HepG2 (cell line): ENCODE measurements around the gene ZNF444. TPM values are rescaled to one million over a fixed set of nuclear protein-coding genes. Genes with fewer than 3 reads are reported as not detected.

ENCODE experiments used
- ATAC-seq: fragments of 200-7000 bp; cut with Tn5 transposase; 3 replicates; pipeline ENCODE4 v1.9.1; 2020; ENCODE audit warnings: mild to moderate bottlenecking, moderate library complexity
- BruUV-seq: library from RNA; stranded (reverse); fragments of 400-500 nt; replicated peaks from 2 replicates; lab custom pipeline; 2021; lab: Mats Ljungman, UMichigan
- CTCF ChIA-PET: fragments of 300-600 bp; formaldehyde crosslinking; extraction: SDS; loops from one replicate; lab custom pipeline; 2021; ENCODE audit warnings: low total read pairs, inconsistent platforms, low intra/inter-chr PET ratio; lab: Yijun Ruan, JAX
- POLR2A ChIA-PET: fragments of 350-600 bp; sonication (Branson Sonifier 250); formaldehyde crosslinking; loops from one replicate; lab custom pipeline; 2020; ENCODE audit warnings: antibody characterized with exemption, inconsistent platforms; lab: Yijun Ruan, JAX
- DNase-seq: peaks from one replicate; pipeline ENCODE4 v3.0.0-alpha.2; 2015; ENCODE audit warnings: low spot score
- FAIRE-seq: peaks from 3 replicates; lab custom pipeline; 2011; peaks lifted over from hg19 to GRCh38; lab: Jason Lieb, UNC
- H2AFZ ChIP-seq: one replicate; pipeline ENCODE4 v1.6.1; 2011; ENCODE audit warnings: low read length, inconsistent platforms
- H3K27ac ChIP-seq: fragments of 300-600 bp; 3 replicates; pipeline ENCODE4 v1.8.0; 2011; ENCODE audit warnings: mixed run types, mild to moderate bottlenecking, mixed read lengths, low read length, inconsistent platforms; ENCODE audit not compliant: insufficient read depth; ENCODE audit errors: extremely low read length
- H3K27me3 ChIP-seq, 2 experiments: fragments of 200-600 bp in 1 of 2; 2 replicates in 1 of 2; 3 replicates in 1 of 2; pipeline versions ENCODE4 v1.6.0 to v1.8.0; 2011; ENCODE audit warnings: low read length in 2 of 2, mild to moderate bottlenecking in 2 of 2, moderate library complexity in 2 of 2, inconsistent platforms in 1 of 2; ENCODE audit not compliant: insufficient read depth in 2 of 2, control insufficient read depth in 1 of 2
- H3K36me3 ChIP-seq, 2 experiments: fragments of 200-600 bp in 1 of 2; replicated peaks in 1 of 2; 2 replicates in 1 of 2; 3 replicates in 1 of 2; pipeline versions ENCODE4 v1.5.1 to v1.8.0; 2011; ENCODE audit warnings: low read length in 2 of 2, inconsistent platforms in 1 of 2; ENCODE audit not compliant: insufficient read depth in 2 of 2, control insufficient read depth in 1 of 2
- H3K4me1 ChIP-seq: 2 replicates; pipeline ENCODE4 v1.5.1; 2012; ENCODE audit warnings: low read length, inconsistent platforms; ENCODE audit not compliant: insufficient read depth
- H3K4me2 ChIP-seq: 2 replicates; pipeline ENCODE4 v1.6.0; 2011; ENCODE audit warnings: low read depth, low read length, inconsistent platforms
- H3K4me3 ChIP-seq, 3 experiments: fragments of 200-600 bp in 1 of 3; sonication (generic), shearing (Covaris generic) in 1 of 3; replicated peaks in 1 of 3; 2 replicates each; pipeline ENCODE4 v1.5.1; 2011 to 2016; ENCODE audit warnings: low read length in 3 of 3, inconsistent platforms in 2 of 3, low read depth in 2 of 3, mild to moderate bottlenecking in 2 of 3, control low read depth in 1 of 3, mixed read lengths in 1 of 3; ENCODE audit not compliant: insufficient read depth in 1 of 3
- H3K79me2 ChIP-seq: one replicate; pipeline ENCODE4 v1.6.1; 2011; ENCODE audit warnings: low read length, inconsistent platforms; ENCODE audit not compliant: insufficient read depth
- H3K9ac ChIP-seq: 2 replicates; pipeline ENCODE4 v1.6.0; 2011; ENCODE audit warnings: mild to moderate bottlenecking, low read depth, low read length, inconsistent platforms; ENCODE audit not compliant: insufficient read depth
- H3K9me3 ChIP-seq: 2 replicates; pipeline ENCODE4 v1.5.1; 2012; ENCODE audit warnings: mild to moderate bottlenecking, low read length
- H4K20me1 ChIP-seq: 2 replicates; pipeline ENCODE4 v1.6.0; 2011; ENCODE audit warnings: inconsistent platforms, mild to moderate bottlenecking, low read length, moderate library complexity; ENCODE audit not compliant: insufficient read depth
- EZH2 ChIP-seq: conservative IDR thresholded peaks from 2 replicates; pipeline ENCODE4 v1.6.1; 2012; ENCODE audit warnings: mild to moderate bottlenecking, low read depth, low read length, moderate library complexity
- HDAC1 ChIP-seq: sonication (generic); formaldehyde crosslinking; IDR thresholded peaks from 2 replicates; pipeline ENCODE4 v1.5.1; 2020; ENCODE audit warnings: mild to moderate bottlenecking, missing genetic modification reagents
- KDM5A ChIP-seq: fragments of 200-600 bp; sonication (generic); IDR thresholded peaks from 2 replicates; pipeline ENCODE4 v1.7.0; 2018; ENCODE audit warnings: antibody characterized with exemption, mild to moderate bottlenecking, low read length, borderline replicate concordance
- NCOA2 ChIP-seq: sonication (generic); formaldehyde crosslinking; IDR thresholded peaks from 2 replicates; pipeline ENCODE4 v1.8.0; 2022; ENCODE audit warnings: inconsistent platforms
- RXRB ChIP-seq: IDR thresholded peaks from 2 replicates; pipeline ENCODE4 v1.6.1; 2016; ENCODE audit warnings: borderline replicate concordance, missing genetic modification reagents, missing compliant biosample characterization
- ZMYM3 ChIP-seq: sonication (generic); formaldehyde crosslinking; IDR thresholded peaks from 2 replicates; pipeline ENCODE4 v1.5.1; 2020; ENCODE audit warnings: mild to moderate bottlenecking, missing genetic modification reagents
- ZNF33B ChIP-seq: sonication (generic); formaldehyde crosslinking; IDR thresholded peaks from 2 replicates; pipeline ENCODE4 v1.5.1; 2020; ENCODE audit warnings: mild to moderate bottlenecking, missing genetic modification reagents
- ZNF430 ChIP-seq: sonication (generic); formaldehyde crosslinking; IDR thresholded peaks from 2 replicates; pipeline ENCODE4 v1.9.0; 2021; ENCODE audit warnings: mild to moderate bottlenecking, missing genetic modification reagents
- ZNF431 ChIP-seq: sonication (generic); formaldehyde crosslinking; IDR thresholded peaks from 2 replicates; pipeline ENCODE4 v1.9.0; 2022; ENCODE audit warnings: missing genetic modification reagents, low read depth, mild to moderate bottlenecking, borderline replicate concordance
- ZNF766 ChIP-seq: sonication (generic); formaldehyde crosslinking; IDR thresholded peaks from 2 replicates; pipeline ENCODE4 v1.5.0; 2020; ENCODE audit warnings: missing genetic modification reagents, borderline replicate concordance
- WGBS: methylation state at CpG from one replicate; pipeline ENCODE4 v1.1.6; 2017; ENCODE audit warnings: low lambda C conversion rate; 5-methylcytosine and 5-hydroxymethylcytosine counted together
- in situ Hi-C: cut with HindIII; loops from 2 replicates; pipeline ENCODE4 v1.10.0; 2017; ENCODE audit warnings: low pct_unique_long_range_greater_than_20kb; ENCODE audit not compliant: extremely low pct_ligation_motif_present
- intact Hi-C: fragments of 100-400 bp; cut with micrococcal nuclease; formaldehyde crosslinking; loops from one replicate; pipeline ENCODE4 v1.10.0; 2022; ENCODE audit not compliant: unreplicated experiment
- polyA plus RNA-seq, 8 experiments: library from polyadenylated mRNA; depleted of rRNA in 3 of 8; stranded (reverse) in 7 of 8; unstranded in 1 of 8; fragments of >200 nt; fragmentation: Illumina TruSeq in 4 of 8; extraction: Trizol in 4 of 8; gene quantifications; 2 replicates each; pipeline versions ENCODE4 v1.2.1 to v1.2.3, GENCODE V29; 2011 to 2016; ENCODE audit warnings: low read depth in 4 of 8, missing spikeins in 1 of 8, mixed read lengths in 1 of 8; ENCODE audit not compliant: insufficient read depth in 1 of 8
- total RNA-seq, 5 experiments: library from RNA; depleted of rRNA; stranded (reverse); fragments of >200 nt; fragmentation: Illumina TruSeq; extraction: Trizol; gene quantifications; 2 replicates each; pipeline ENCODE4 v1.2.3, GENCODE V29; 2016; ENCODE audit warnings: low read depth in 1 of 5
- TF ChIP-seq, protein P1 (sequence below): sonication (generic); formaldehyde crosslinking; IDR thresholded peaks from 2 replicates; pipeline ENCODE4 v1.4.0; 2020; ENCODE audit warnings: missing genetic modification reagents
- TF ChIP-seq, protein P2 (sequence below): sonication (generic); formaldehyde crosslinking; conservative IDR thresholded peaks from 2 replicates; pipeline ENCODE4 v1.4.0; 2020; ENCODE audit warnings: missing genetic modification reagents
- TF ChIP-seq, protein P3 (sequence below): sonication (generic); formaldehyde crosslinking; IDR thresholded peaks from 2 replicates; pipeline ENCODE4 v1.5.1; 2020; ENCODE audit warnings: mild to moderate bottlenecking, missing genetic modification reagents

Gene ZNF444
- total and polyA plus RNA-seq, 2 of the 13 experiments (the other 11 are each of a cell fraction or from before 2014, with no cell fraction given), result 27.4 to 30.3 TPM

DNA sequence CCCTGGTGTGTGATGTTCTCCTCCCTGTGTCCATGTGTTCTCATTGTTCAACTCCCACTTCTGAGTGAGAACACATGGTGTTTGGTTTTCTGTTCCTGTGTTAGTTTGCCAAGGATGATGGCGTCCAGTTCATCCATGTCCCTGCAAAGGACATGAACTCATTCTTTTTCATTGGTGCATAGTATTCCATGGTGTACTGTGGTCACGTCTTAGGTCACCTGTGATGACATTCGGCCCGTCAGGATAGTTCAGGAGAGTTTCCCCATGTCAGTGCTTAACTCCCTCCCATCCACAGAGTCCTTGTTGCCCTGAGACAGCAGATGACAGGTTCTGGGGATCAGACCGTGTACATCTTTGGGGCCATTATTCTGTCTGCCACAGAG, 8.6 kb downstream of the ZNF444 start:
- FAIRE-seq (no peak), DNase-seq (no peak), ATAC-seq (no peak)
- peaks cover 30% of the 10 kb centered on the region; the same call in 1 of the 2 replicates for H4K20me1 ChIP-seq
- H3K4me1 ChIP-seq, result peaks cover 40% of the 10 kb centered on the region
- intact Hi-C loops, result no loop called here
- no peak overlapping the region for H3K4me3 ChIP-seq
- H3K9ac ChIP-seq, result no peak overlapping the region
- H3K4me2 ChIP-seq, result no peak overlapping the region
- CTCF ChIA-PET, result no interaction called here
- 99% methylated on average over 5 of the region's 5 CpGs for WGBS
- no peaks in the 10 kb centered on the region for H3K9me3 ChIP-seq
- POLR2A ChIA-PET, result no interaction called here
- peaks cover 42% of the 10 kb centered on the region for H3K79me2 ChIP-seq
- H2AFZ ChIP-seq, result no peak overlapping the region
- BruUV-seq, result no TSS peak
- H3K36me3 ChIP-seq, result peaks cover 14 to 54% of the 10 kb centered on the region in 2 experiments; a peak in 4 of 5 replicates
- H3K27ac ChIP-seq, result no peak overlapping the region
- no peaks in the 10 kb centered on the region for H3K27me3 ChIP-seq
- in situ Hi-C loops, result no loop called here
- no peak for TF ChIP-seq RXRB (CRISPR knock-in tag)
- TF ChIP-seq HDAC1 (CRISPR knock-in tag), result no peak
- TF ChIP-seq, protein P1, sequence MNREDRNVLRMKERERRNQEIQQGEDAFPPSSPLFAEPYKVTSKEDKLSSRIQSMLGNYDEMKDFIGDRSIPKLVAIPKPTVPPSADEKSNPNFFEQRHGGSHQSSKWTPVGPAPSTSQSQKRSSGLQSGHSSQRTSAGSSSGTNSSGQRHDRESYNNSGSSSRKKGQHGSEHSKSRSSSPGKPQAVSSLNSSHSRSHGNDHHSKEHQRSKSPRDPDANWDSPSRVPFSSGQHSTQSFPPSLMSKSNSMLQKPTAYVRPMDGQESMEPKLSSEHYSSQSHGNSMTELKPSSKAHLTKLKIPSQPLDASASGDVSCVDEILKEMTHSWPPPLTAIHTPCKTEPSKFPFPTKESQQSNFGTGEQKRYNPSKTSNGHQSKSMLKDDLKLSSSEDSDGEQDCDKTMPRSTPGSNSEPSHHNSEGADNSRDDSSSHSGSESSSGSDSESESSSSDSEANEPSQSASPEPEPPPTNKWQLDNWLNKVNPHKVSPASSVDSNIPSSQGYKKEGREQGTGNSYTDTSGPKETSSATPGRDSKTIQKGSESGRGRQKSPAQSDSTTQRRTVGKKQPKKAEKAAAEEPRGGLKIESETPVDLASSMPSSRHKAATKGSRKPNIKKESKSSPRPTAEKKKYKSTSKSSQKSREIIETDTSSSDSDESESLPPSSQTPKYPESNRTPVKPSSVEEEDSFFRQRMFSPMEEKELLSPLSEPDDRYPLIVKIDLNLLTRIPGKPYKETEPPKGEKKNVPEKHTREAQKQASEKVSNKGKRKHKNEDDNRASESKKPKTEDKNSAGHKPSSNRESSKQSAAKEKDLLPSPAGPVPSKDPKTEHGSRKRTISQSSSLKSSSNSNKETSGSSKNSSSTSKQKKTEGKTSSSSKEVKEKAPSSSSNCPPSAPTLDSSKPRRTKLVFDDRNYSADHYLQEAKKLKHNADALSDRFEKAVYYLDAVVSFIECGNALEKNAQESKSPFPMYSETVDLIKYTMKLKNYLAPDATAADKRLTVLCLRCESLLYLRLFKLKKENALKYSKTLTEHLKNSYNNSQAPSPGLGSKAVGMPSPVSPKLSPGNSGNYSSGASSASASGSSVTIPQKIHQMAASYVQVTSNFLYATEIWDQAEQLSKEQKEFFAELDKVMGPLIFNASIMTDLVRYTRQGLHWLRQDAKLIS (CRISPR knock-in tag), result no peak
- TF ChIP-seq, protein P2, sequence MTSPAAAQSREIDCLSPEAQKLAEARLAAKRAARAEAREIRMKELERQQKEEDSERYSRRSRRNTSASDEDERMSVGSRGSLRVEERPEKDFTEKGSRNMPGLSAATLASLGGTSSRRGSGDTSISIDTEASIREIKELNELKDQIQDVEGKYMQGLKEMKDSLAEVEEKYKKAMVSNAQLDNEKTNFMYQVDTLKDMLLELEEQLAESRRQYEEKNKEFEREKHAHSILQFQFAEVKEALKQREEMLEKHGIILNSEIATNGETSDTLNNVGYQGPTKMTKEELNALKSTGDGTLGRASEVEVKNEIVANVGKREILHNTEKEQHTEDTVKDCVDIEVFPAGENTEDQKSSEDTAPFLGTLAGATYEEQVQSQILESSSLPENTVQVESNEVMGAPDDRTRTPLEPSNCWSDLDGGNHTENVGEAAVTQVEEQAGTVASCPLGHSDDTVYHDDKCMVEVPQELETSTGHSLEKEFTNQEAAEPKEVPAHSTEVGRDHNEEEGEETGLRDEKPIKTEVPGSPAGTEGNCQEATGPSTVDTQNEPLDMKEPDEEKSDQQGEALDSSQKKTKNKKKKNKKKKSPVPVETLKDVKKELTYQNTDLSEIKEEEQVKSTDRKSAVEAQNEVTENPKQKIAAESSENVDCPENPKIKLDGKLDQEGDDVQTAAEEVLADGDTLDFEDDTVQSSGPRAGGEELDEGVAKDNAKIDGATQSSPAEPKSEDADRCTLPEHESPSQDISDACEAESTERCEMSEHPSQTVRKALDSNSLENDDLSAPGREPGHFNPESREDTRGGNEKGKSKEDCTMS (CRISPR knock-in tag), result no peak
- no peak for TF ChIP-seq ZNF766 (CRISPR knock-in tag)
- no peak for TF ChIP-seq ZNF33B (CRISPR knock-in tag)
- TF ChIP-seq KDM5A, result no peak
- no peak for TF ChIP-seq EZH2
- TF ChIP-seq NCOA2 (CRISPR knock-in tag), result no peak
- no peak for TF ChIP-seq ZNF430 (CRISPR knock-in tag)
- TF ChIP-seq ZNF431 (CRISPR knock-in tag), result no peak
- TF ChIP-seq ZMYM3 (CRISPR knock-in tag), result 0 out of 2 replicates have a peak, but pooled peaks have one; percentile 37
- TF ChIP-seq, protein P3, sequence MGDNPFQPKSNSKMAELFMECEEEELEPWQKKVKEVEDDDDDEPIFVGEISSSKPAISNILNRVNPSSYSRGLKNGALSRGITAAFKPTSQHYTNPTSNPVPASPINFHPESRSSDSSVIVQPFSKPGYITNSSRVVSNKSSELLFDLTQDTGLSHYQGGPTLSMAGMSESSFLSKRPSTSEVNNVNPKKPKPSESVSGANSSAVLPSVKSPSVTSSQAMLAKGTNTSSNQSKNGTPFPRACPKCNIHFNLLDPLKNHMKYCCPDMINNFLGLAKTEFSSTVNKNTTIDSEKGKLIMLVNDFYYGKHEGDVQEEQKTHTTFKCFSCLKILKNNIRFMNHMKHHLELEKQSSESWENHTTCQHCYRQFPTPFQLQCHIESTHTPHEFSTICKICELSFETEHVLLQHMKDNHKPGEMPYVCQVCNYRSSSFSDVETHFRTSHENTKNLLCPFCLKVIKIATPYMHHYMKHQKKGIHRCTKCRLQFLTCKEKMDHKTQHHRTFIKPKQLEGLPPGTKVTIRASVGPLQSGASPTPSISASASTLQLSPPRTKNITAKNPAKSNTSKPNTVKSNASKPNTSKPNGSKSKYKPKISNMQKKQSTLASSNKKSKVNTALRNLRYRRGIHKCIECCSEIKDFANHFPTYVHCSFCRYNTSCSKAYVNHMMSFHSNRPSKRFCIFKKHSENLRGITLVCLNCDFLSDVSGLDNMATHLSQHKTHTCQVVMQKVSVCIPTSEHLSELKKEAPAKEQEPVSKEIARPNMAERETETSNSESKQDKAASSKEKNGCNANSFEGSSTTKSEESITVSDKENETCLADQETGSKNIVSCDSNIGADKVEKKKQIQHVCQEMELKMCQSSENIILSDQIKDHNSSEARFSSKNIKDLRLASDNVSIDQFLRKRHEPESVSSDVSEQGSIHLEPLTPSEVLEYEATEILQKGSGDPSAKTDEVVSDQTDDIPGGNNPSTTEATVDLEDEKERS (CRISPR knock-in tag), result no peak
